Measurements from ENCODE around the gene EGFL8.
"Not testable (repeated sequence)": the region's sequence is repeated elsewhere in the genome, so short reads cannot be mapped to it uniquely, and the experiment has no call there.

EGFL8 gene

DNA sequence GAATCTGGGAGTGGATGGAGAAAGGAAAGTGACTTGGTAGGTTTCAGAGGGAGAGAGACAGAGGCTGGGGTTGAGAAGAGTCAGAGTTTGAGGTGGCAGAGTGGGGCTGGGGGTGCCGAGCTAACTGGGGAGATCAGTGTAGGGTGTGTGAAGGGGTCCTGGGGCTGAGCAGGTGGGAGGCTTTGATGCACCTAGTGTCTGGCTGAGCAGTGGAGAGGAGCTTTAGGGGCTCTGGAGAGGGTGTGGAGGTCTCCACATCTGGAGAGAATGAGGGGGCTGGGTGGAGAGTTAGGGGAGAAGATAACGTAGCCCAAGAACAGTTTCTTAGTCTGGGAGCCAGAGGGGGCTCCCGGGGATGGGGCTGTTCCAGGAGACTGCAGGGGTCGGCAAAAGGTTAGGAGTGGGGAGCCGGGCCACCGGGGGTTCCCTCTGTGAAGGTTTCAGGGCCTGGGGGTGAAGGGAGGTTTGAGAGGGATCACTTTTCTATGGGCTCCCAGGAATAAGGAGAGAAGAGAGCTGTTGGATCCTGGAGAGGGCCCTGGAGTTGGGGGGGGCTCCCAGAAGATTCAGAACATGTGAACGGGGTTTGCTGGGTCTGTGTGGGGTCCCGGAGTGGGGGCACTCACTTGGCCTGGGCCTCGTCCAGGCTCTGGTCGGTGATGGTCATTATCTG is 24.8 kb downstream of the EGFL8 start:
- Histone ChIP-seq H3K27me3 (ENCODE audit: control insufficient read depth in 5 of 5, insufficient read depth in 4 of 5, low read length in 5 of 5) (no peaks in the 10 kb centered on the region), H3K27ac (ENCODE audit: low read depth, low read length) (peak overlapping the region; percentile 97), H3K9me3 (ENCODE audit: control insufficient read depth in 5 of 5, low read length in 5 of 5) (no peaks in the 10 kb centered on the region), H3K36me3 (ENCODE audit: control insufficient read depth in 5 of 5, insufficient read depth in 5 of 5, low read length in 5 of 5) (peaks cover 0 to 24% (median 16%) of the 10 kb centered on the region in 5 donors), H3K4me1 (ENCODE audit: control insufficient read depth in 5 of 5, insufficient read depth in 5 of 5, low read length in 5 of 5) (peaks cover 13 to 71% (median 54%) of the 10 kb centered on the region in 5 donors), H3K9ac (ENCODE audit: low read length in 5 of 5) (peak overlapping the region; percentile 73 to 87 (median 85)), H3K4me3 (ENCODE audit: low read depth in 1 of 5, low read length in 5 of 5) (peak overlapping the region; percentile 35 to 76 (median 68))

DNA sequence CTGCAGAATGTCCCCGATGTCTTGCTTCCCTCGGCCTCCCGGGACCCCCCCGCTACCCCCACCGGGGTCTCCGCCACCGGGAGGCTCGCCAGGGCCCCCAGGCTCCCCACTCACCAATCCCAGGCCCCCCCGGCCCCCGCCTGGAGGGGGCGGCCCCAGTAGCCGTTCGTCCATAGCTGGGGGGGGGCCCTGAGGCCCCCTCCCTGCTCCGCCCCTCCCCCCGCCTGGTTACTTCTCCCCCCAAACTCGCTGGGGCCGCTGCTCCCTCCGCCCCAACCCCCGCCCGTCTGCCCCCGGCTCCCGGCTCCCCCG is 25.3 kb downstream of the EGFL8 start:
- peak overlapping the region; percentile 35 to 76 (median 68) for H3K4me3 ChIP-seq (ENCODE audit: low read depth in 1 of 5, low read length in 5 of 5)
- H3K4me1 ChIP-seq (ENCODE audit: control insufficient read depth in 5 of 5, insufficient read depth in 5 of 5, low read length in 5 of 5): peaks cover 13 to 73% (median 59%) of the 10 kb centered on the region in 5 donors
- H3K9me3 ChIP-seq (ENCODE audit: control insufficient read depth in 5 of 5, low read length in 5 of 5): no peaks in the 10 kb centered on the region
- peak overlapping the region; percentile 97 for H3K27ac ChIP-seq (ENCODE audit: low read depth, low read length)
- no peaks in the 10 kb centered on the region for H3K27me3 ChIP-seq (ENCODE audit: control insufficient read depth in 5 of 5, insufficient read depth in 4 of 5, low read length in 5 of 5)
- H3K9ac ChIP-seq (ENCODE audit: low read length in 5 of 5): peak overlapping the region; percentile 73 to 87 (median 85)
- peaks cover 0 to 22% (median 16%) of the 10 kb centered on the region in 5 donors for H3K36me3 ChIP-seq (ENCODE audit: control insufficient read depth in 5 of 5, insufficient read depth in 5 of 5, low read length in 5 of 5)

DNA sequence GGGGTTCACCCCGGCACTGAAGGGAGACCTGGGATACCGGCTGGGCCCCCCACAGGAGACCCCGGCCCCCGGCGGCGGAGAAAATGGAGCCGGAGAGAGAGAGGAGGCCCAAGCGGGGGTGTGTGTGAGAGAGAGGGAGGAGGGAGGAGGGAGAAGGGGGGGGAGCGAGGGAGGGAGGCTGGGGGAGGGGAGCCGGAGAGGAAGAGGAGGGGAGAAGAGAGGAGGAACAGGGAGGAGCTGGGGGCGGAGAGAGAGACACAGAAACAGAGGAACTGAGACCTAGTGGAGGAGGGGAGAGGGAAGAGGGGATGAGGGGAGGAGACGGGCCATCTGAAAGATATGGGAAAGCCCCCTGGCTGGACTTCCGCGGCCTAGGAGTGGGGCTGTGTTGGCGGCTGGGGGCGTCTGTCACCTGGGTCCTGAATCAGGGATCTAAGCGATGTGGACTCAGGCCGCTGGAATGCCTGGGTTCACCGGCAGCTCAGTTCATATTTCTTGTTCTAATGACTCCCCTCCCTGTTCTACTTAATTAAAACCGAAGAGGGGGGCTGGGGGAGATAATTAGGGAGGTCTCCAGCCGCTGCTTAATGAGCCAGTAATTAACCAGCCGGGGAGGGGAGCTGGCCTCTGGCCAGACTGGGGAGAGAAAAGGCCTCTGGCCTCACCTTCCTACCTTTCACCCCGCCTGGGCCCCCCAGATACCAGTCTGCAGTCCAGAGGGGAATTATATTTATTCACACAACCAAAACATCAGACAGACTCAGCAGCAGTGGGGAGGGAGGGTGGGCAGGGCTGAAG is 25.9 kb downstream of the EGFL8 start, which contains the start of gene PBX2:
Gene PBX2 (minus strand): TSS at position 149 of the 798 bp plus-strand sequence. CDS start 287 bp downstream, outside the sequence.
- Histone ChIP-seq H3K9ac (ENCODE audit: low read length in 5 of 5) (peak within 1 kb of the TSS; percentile 73 to 96 (median 92)), H3K4me3 (ENCODE audit: low read depth in 1 of 5, low read length in 5 of 5) (peak within 1 kb of the TSS; percentile 62 to 77 (median 68)), H3K27me3 (ENCODE audit: control insufficient read depth in 5 of 5, insufficient read depth in 4 of 5, low read length in 5 of 5) (no peaks in the 10 kb centered on the region), H3K27ac (ENCODE audit: low read depth, low read length) (peak within 1 kb of the TSS; percentile 97), H3K4me1 (ENCODE audit: control insufficient read depth in 5 of 5, insufficient read depth in 5 of 5, low read length in 5 of 5) (peaks cover 18 to 79% (median 65%) of the 10 kb centered on the region in 5 donors), H3K9me3 (ENCODE audit: control insufficient read depth in 5 of 5, low read length in 5 of 5) (no peaks in the 10 kb centered on the region), H3K36me3 (ENCODE audit: control insufficient read depth in 5 of 5, insufficient read depth in 5 of 5, low read length in 5 of 5) (peaks cover 0 to 22% (median 16%) of the 10 kb centered on the region in 5 donors)

DNA sequence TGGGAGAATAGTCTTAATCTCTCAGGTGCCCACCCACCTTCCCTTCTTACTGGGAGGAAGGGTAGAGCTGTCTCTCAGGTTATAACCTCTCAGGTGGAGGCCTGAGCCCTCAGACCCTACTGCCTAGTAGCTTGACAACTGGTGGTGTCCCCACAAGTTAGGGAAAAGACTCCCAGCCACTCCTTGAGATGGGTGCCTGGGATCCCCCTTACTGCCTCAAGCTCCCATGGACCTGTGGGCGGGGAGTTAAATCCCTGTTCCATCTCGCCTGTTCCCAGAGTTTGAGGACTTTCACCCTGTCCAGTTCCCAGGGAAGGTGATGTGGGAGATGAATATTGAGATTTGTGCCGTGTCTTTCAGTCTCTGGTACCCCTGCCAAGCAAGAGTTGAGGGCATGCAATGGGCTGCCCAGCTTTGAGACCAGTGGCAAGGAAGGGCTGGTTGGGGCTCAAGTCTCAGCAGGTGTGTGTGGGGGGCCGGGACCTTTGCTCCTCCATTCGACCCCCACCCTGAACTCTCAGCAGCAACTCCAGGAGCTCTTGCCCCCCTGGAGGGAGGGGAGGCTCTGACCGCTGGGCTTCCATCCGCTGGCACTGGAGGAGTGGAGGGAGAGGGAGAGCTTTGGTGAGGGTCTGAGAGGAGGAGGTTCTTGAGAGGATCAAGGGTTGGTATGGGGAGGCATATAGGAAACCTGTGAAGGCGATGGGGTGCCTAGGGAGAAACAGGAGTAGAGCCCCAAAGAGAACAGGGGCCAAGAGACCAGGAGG is 26.7 kb downstream of the EGFL8 start:
- Histone ChIP-seq H3K27ac (ENCODE audit: low read depth, low read length) (peak overlapping the region; percentile 97), H3K9ac (ENCODE audit: low read length in 5 of 5) (peak overlapping the region; percentile 73 to 96 (median 92)), H3K27me3 (ENCODE audit: control insufficient read depth in 5 of 5, insufficient read depth in 4 of 5, low read length in 5 of 5) (peaks cover 0 to under 1% (median 0%) of the 10 kb centered on the region in 5 donors), H3K36me3 (ENCODE audit: control insufficient read depth in 5 of 5, insufficient read depth in 5 of 5, low read length in 5 of 5) (peaks cover 0 to 20% (median 16%) of the 10 kb centered on the region in 5 donors), H3K4me3 (ENCODE audit: low read depth in 1 of 5, low read length in 5 of 5) (peak overlapping the region; percentile 43 to 77 (median 67)), H3K4me1 (ENCODE audit: control insufficient read depth in 5 of 5, insufficient read depth in 5 of 5, low read length in 5 of 5) (peaks cover 22 to 79% (median 65%) of the 10 kb centered on the region in 5 donors), H3K9me3 (ENCODE audit: control insufficient read depth in 5 of 5, low read length in 5 of 5) (no peaks in the 10 kb centered on the region)

DNA sequence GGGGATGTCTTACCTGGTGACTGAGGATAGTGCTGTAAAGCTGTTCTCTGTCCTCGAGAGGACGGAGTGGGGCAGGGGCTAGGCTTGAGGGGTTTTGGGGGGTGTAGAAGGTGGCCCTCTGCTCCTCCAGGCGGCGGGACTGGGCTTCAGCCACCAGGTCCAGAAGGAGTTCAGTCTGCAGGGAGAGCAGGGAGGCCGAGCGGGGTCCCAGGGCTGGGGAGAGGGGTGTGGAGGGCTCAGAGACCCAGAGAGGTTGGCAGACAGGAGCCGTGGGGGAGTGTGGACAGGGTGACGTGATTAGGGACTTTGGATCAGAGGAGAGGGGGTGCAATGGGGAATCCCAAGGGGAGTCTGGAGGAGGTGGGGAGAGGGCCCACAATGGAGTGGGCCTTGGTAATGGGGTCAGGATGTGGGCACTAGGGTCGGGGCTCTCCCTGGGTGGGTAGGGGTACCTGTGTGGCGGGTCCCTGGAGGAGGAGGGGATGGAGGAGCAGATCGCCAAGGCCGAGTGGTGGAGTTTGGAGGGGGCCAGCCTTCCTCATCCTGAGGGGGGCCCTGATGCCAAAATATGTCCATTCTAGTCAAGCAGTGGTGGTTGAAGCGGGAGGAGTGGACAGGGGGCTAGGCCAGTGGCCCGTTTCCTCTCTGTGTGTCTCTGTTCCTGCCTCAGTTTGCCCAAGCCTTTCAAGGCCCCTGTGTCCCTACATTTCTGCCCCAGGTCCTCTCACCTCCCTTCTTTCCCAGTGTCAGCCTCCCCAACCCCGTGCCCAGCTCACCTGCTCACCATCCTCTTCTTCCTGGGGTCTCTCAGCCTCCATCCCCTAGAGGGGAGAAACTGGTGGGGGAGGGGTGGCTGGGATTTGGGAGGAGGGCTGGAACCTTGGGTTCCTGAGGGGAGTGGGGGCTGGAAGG is 27.6 kb downstream of the EGFL8 start:
- H3K4me3 ChIP-seq (ENCODE audit: low read depth in 1 of 5, low read length in 5 of 5): peak overlapping the region; percentile 55 to 67 (median 58)
- peaks cover 0 to 12% (median 10%) of the 10 kb centered on the region in 5 donors for H3K36me3 ChIP-seq (ENCODE audit: control insufficient read depth in 5 of 5, insufficient read depth in 5 of 5, low read length in 5 of 5)
- peaks cover 28 to 79% (median 65%) of the 10 kb centered on the region in 5 donors for H3K4me1 ChIP-seq (ENCODE audit: control insufficient read depth in 5 of 5, insufficient read depth in 5 of 5, low read length in 5 of 5)
- peaks cover 0 to 4% (median 0%) of the 10 kb centered on the region in 5 donors for H3K27me3 ChIP-seq (ENCODE audit: control insufficient read depth in 5 of 5, insufficient read depth in 4 of 5, low read length in 5 of 5)
- H3K27ac ChIP-seq (ENCODE audit: low read depth, low read length): peak overlapping the region; percentile 97
- peak overlapping the region in 3 of 5 donors; percentile 60 to 96 (median 79) for H3K9ac ChIP-seq (ENCODE audit: low read length in 5 of 5)
- no peaks in the 10 kb centered on the region for H3K9me3 ChIP-seq (ENCODE audit: control insufficient read depth in 5 of 5, low read length in 5 of 5)

DNA sequence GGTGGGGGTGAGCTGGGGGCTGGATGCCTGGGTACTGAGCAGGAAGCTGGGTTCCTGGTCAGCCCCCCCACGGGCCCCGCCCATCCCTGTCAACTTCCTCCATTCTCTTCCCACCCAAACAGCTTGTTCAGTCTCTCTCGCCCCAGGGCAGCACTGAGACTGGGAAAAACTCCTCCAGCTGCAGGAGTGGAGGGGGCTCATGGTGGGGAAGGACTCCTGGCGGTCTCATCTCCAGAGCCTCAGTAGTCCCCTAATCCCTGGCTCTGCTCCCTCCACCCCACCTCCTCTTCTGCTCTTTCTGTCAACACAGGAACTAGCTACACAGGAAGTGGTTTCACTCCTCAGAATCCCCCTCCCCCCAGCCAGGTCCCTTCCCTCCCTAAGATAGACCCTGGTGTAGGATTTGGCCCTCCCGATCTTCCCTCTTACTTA is 28.2 kb downstream of the EGFL8 start, which contains the start of gene GPSM3:
Gene GPSM3 (minus strand): TSS at position 36 of the 432 bp plus-strand sequence. CDS start 130 bp downstream, outside the sequence.
- Histone ChIP-seq H3K4me3 (ENCODE audit: low read depth in 1 of 5, low read length in 5 of 5) (peak within 1 kb of the TSS; percentile 55 to 67 (median 66)), H3K27me3 (ENCODE audit: control insufficient read depth in 5 of 5, insufficient read depth in 4 of 5, low read length in 5 of 5) (peaks cover 0 to 4% (median 0%) of the 10 kb centered on the region in 5 donors), H3K36me3 (ENCODE audit: control insufficient read depth in 5 of 5, insufficient read depth in 5 of 5, low read length in 5 of 5) (peaks cover 0 to 5% (median 3%) of the 10 kb centered on the region in 5 donors), H3K9ac (ENCODE audit: low read length in 5 of 5) (peak within 1 kb of the TSS in 4 of 5 donors; percentile 60 to 96 (median 70)), H3K4me1 (ENCODE audit: control insufficient read depth in 5 of 5, insufficient read depth in 5 of 5, low read length in 5 of 5) (peaks cover 30 to 79% (median 66%) of the 10 kb centered on the region in 5 donors), H3K27ac (ENCODE audit: low read depth, low read length) (peak within 1 kb of the TSS; percentile 97), H3K9me3 (ENCODE audit: control insufficient read depth in 5 of 5, low read length in 5 of 5) (no peaks in the 10 kb centered on the region)

DNA sequence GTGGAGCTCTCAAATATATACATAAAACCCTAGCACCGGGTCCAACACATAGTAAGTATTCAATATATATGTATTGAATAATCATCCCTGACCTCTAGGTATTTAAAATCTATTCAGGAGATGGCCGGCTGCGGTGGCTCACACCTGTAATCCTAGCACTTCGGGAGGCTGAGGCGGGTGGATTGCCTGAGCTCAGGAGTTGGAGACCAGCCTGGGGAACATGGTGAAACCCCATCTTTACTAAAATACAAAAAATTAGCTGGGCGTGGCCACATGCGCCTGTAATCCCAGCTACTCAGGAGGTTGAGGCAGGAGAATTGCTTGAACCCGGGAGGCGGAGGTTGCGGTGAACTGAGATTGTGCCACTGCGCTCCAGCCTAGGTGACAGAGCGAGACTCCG is 28.7 kb downstream of the EGFL8 start:
- H3K9me3 ChIP-seq (ENCODE audit: control insufficient read depth in 5 of 5, low read length in 5 of 5); H3K27me3 ChIP-seq (ENCODE audit: control insufficient read depth in 5 of 5, insufficient read depth in 4 of 5, low read length in 5 of 5); H3K36me3 ChIP-seq (ENCODE audit: control insufficient read depth in 5 of 5, insufficient read depth in 5 of 5, low read length in 5 of 5): not testable (repeated sequence)
- H3K4me3 ChIP-seq (ENCODE audit: low read depth in 1 of 5, low read length in 5 of 5): peak overlapping the region in 4 of 5 donors; percentile 27 to 67 (median 49)
- H3K4me1 ChIP-seq (ENCODE audit: control insufficient read depth in 5 of 5, insufficient read depth in 5 of 5, low read length in 5 of 5): peaks cover 30 to 76% (median 61%) of the 10 kb centered on the region in 5 donors
- H3K27ac ChIP-seq (ENCODE audit: low read depth, low read length): peak overlapping the region; percentile 97
- H3K9ac ChIP-seq (ENCODE audit: low read length in 5 of 5): peak overlapping the region in 1 of 5 donors; percentile 61

GRCh38 chr6:32194388-32194787 is 30.0 kb downstream of the EGFL8 start:
- H3K4me3 ChIP-seq (ENCODE audit: low read depth in 1 of 5, low read length in 5 of 5): no peak overlapping the region
- no peaks in the 10 kb centered on the region for H3K9me3 ChIP-seq (ENCODE audit: control insufficient read depth in 5 of 5, low read length in 5 of 5)
- peaks cover 0 to 10% (median 0%) of the 10 kb centered on the region in 5 donors for H3K36me3 ChIP-seq (ENCODE audit: control insufficient read depth in 5 of 5, insufficient read depth in 5 of 5, low read length in 5 of 5)
- H3K27ac ChIP-seq (ENCODE audit: low read depth, low read length): peak overlapping the region; percentile 97
- H3K27me3 ChIP-seq (ENCODE audit: control insufficient read depth in 5 of 5, insufficient read depth in 4 of 5, low read length in 5 of 5): peaks cover 0 to 4% (median 0%) of the 10 kb centered on the region in 5 donors
- H3K9ac ChIP-seq (ENCODE audit: low read length in 5 of 5): no peak overlapping the region
- H3K4me1 ChIP-seq (ENCODE audit: control insufficient read depth in 5 of 5, insufficient read depth in 5 of 5, low read length in 5 of 5): peaks cover 25 to 71% (median 48%) of the 10 kb centered on the region in 5 donors

Measured in subcutaneous abdominal adipose tissue (tissue), 5 donors.